ENCODE data around the gene SYVN1. TPM values are rescaled to one million over a fixed set of nuclear protein-coding genes. Genes with fewer than 3 reads are reported as not detected.

The SYVN1 gene
- total RNA-seq, 1 experiment from 2014 or later = 68.5 TPM

DNA sequence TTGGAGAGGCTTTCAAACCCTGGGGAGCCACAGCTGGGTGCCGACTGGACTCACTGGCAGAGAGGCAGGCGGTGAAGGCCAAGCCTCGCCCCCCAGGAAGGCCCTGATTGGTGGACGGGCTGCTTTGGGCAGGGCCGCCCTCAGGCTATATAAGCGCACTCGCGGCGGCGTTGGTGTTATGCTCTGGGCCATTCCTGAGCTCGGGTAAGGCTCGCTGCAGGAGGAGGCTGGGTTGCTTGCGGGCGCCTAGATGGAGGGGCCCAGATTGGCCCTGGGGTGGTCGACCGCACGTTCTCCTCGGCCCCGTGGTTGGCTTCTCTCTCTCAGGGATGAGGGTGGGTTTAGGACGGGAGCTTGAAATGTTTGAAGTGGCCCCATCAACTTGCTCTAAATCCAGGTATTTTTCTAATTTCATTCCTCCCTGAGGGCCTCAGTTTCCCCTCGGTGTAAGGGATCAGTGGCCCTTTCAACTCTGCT lies 35.8 kb upstream of the SYVN1 start, which contains the start of gene SPDYC:
TSS of gene SPDYC (plus strand) at position 176 of the 477 bp plus-strand sequence. CDS start 1,125 bp downstream, outside the sequence.
- peaks cover 9% of the 10 kb centered on the region for H3K36me3 Mint-ChIP-seq (ENCODE audit: insufficient read depth, unreplicated experiment)
- H3K4me1 Mint-ChIP-seq (ENCODE audit: low read depth, unreplicated experiment) = peaks cover 23% of the 10 kb centered on the region
- CTCF ChIA-PET = interaction anchor here (1.3 kb wide), 1 partner anchor 12 kb away, joined by 3 read pairs; no protein-coding TSS in a partner anchor
- TF ChIP-seq CTCF (IDR thresholded peaks at IDR 0.05; ENCODE audit: unreplicated experiment) = no peak
- intact Hi-C loops (cut with micrococcal nuclease; ENCODE audit: unreplicated experiment) = no loop called here
- no peaks in the 10 kb centered on the region for H3K9me3 Mint-ChIP-seq (ENCODE audit: low read depth, unreplicated experiment)
- BruUV-seq (replicated peaks) = no TSS peak
- no peak for DNase-seq
- no peak within 1 kb of the TSS for H3K27ac Mint-ChIP-seq (ENCODE audit: unreplicated experiment)
- H3K4me3 Mint-ChIP-seq (ENCODE audit: low read depth, unreplicated experiment) = no peak within 1 kb of the TSS
- H3K27me3 Mint-ChIP-seq (ENCODE audit: unreplicated experiment) = no peaks in the 10 kb centered on the region

DNA sequence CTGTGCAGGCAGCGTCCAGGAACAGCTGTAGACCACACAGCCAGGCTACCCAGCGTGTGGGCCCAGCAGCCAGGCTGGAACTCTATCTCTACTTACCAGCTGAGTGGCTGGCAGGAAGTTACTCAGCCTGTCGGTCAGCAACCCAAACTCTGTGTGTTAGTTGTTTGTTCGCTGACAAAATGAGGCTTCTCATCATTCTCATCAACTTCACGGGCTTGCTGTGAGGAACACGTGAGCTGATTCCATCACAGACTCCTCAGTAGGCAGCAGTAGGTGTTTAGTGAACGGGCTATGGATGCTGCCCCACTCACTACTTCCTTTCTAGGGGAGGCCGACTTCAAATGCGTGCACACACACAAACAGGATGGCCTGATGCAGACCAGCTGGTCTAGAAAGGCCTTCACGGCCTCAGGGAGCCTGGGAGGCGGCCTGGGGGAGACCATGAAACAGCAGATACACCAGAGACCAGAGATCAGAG lies 34.9 kb upstream of the SYVN1 start:
- peaks cover 23% of the 10 kb centered on the region for H3K4me1 Mint-ChIP-seq (ENCODE audit: low read depth, unreplicated experiment)
- H3K27ac Mint-ChIP-seq (ENCODE audit: unreplicated experiment) = no peak overlapping the region
- H3K36me3 Mint-ChIP-seq (ENCODE audit: insufficient read depth, unreplicated experiment) = peaks cover 9% of the 10 kb centered on the region
- H3K27me3 Mint-ChIP-seq (ENCODE audit: unreplicated experiment) = no peaks in the 10 kb centered on the region
- CTCF ChIA-PET = interaction anchor here (0.6 kb wide), 1 partner anchor 46 kb away, joined by 4 read pairs; no protein-coding TSS in a partner anchor
- no peak for DNase-seq
- TF ChIP-seq CTCF (IDR thresholded peaks at IDR 0.05; ENCODE audit: unreplicated experiment) = no peak
- no peak overlapping the region for H3K4me3 Mint-ChIP-seq (ENCODE audit: low read depth, unreplicated experiment)
- no peaks in the 10 kb centered on the region for H3K9me3 Mint-ChIP-seq (ENCODE audit: low read depth, unreplicated experiment)
- intact Hi-C loops (cut with micrococcal nuclease; ENCODE audit: unreplicated experiment) = no loop called here
- BruUV-seq (replicated peaks) = no TSS peak

GRCh38 chr11:65167656-65168055 lies 33.3 kb upstream of the SYVN1 start:
- Mint-ChIP-seq H3K36me3 (ENCODE audit: insufficient read depth, unreplicated experiment) (peaks cover 9% of the 10 kb centered on the region), H3K27me3 (ENCODE audit: unreplicated experiment) (no peaks in the 10 kb centered on the region), H3K4me1 (ENCODE audit: low read depth, unreplicated experiment) (peaks cover 23% of the 10 kb centered on the region), H3K27ac (ENCODE audit: unreplicated experiment) (no peak overlapping the region), H3K9me3 (ENCODE audit: low read depth, unreplicated experiment) (no peaks in the 10 kb centered on the region), H3K4me3 (ENCODE audit: low read depth, unreplicated experiment) (no peak overlapping the region)
- no peak for DNase-seq
- CTCF ChIA-PET = no interaction called here
- no TSS peak for BruUV-seq (replicated peaks)
- no peak for TF ChIP-seq CTCF (IDR thresholded peaks at IDR 0.05; ENCODE audit: unreplicated experiment)
- intact Hi-C loops (cut with micrococcal nuclease; ENCODE audit: unreplicated experiment) = no loop called here

DNA sequence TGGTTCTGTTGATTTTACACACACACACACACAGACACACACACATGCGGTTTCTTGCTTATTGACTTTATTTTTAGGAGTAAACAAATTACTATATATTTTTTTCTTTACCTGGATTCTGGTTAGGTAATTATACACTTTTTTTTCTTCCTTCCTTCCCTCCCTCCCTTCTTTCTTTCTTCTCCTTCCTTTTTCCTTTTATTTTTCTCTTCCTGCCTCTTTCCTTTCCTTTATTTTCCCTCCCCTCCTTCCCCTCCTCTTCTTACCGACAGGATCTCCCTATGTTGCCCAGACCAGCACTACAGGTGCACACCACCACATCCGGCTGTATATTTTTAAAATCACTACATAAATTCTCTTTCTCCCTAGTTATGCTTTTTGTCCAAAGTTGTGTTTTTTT lies 32.6 kb upstream of the SYVN1 start:
- H3K9me3 Mint-ChIP-seq (ENCODE audit: low read depth, unreplicated experiment) = no peaks in the 10 kb centered on the region
- intact Hi-C loops (cut with micrococcal nuclease; ENCODE audit: unreplicated experiment) = no loop called here
- BruUV-seq (replicated peaks) = no TSS peak
- H3K4me3 Mint-ChIP-seq (ENCODE audit: low read depth, unreplicated experiment) = peak overlapping the region; percentile 54
- no peak overlapping the region for H3K27ac Mint-ChIP-seq (ENCODE audit: unreplicated experiment)
- H3K27me3 Mint-ChIP-seq (ENCODE audit: unreplicated experiment) = no peaks in the 10 kb centered on the region
- H3K4me1 Mint-ChIP-seq (ENCODE audit: low read depth, unreplicated experiment) = peaks cover 23% of the 10 kb centered on the region
- CTCF ChIA-PET = interaction anchor here (0.7 kb wide), 1 partner anchor 718 kb away, joined by 3 read pairs; no protein-coding TSS in a partner anchor
- H3K36me3 Mint-ChIP-seq (ENCODE audit: insufficient read depth, unreplicated experiment) = peaks cover 9% of the 10 kb centered on the region
- DNase-seq = no peak
- TF ChIP-seq CTCF (IDR thresholded peaks at IDR 0.05; ENCODE audit: unreplicated experiment) = no peak

Data from Calu3 (cell line).